Measurements from ENCODE around the gene RNASET2.
A peak's percentile ranks its signal among the peaks of the same experiment; 100 is the strongest.

RNASET2 gene, protein sequence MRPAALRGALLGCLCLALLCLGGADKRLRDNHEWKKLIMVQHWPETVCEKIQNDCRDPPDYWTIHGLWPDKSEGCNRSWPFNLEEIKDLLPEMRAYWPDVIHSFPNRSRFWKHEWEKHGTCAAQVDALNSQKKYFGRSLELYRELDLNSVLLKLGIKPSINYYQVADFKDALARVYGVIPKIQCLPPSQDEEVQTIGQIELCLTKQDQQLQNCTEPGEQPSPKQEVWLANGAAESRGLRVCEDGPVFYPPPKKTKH

DNA sequence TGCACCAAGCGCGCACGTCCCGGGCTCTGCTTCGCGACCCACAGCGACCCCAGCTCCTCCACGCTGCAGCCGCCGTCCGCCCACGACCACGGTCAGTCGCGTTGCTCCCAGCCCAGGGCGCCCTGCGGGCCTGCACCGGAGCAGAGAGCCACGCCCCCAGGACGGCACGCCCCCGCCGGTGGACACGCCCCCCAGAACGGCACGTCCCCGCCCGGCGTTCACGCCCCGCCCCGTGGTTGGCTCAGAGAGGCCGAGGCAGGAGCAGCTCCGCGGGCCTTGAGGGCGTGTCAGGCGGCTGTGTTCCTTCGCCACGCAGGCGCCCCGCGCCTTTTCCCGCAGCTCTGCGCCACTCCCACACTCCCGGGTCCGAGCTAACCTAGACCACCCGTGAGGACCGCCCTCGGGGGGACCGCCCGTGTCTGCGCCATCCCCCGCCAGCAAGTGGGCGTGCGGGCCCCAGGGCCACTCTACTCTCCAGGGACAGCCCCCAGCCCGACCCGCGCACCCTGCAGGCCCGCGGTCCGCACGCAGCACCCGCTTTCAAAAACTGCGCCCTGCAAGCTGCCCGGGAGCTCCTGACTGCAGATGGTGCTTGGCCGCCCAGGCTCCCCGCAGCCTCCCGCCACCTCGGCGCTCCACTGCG, at the start of gene RNASET2:
Gene RNASET2 (minus strand): TSS at position 107 of the 643 bp plus-strand sequence. CDS start 368 bp downstream, outside the sequence.
- DNase-seq (ENCODE audit: low read depth, low spot score) = peak; percentile 98

DNA sequence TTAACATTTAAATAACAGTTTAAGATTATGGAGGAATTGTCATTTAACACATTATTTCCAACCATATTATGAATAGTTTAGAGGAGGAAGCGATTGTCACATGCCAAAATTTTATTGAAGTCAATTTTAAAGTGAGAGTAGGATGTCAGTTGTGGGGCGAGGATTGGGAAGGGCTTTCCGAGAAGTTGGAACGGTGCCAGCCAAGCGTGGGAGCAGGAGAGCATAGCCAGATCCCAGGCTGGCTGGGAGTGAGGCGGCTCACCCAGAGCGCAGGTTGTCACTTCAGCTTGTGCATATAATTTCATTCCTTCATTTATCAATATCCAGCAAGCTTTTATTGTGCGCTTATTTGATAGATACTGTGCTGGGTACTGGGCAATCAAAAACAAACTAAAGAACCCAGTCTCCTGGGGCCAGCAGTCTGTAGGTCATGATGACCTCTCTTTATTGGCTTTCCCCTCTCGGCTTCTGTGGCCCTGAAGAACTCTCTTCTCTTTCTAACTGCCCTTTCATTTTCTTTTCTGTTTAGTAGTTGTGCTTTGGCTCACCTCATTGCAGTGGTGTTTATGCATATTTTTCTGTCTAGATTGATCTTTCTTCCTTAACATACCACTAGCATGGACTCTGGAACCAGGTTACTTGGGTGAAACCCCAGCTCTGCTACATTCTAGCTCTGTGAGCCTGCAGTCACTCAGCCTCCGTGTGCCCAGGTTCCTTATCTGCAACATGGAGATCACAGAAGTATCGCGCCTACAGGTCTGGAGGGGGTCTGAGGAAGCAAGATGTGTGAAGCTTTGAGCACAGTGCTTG, 49.2 kb upstream of the RNASET2 start:
- no peak for DNase-seq (ENCODE audit: low read depth, low spot score)

DNA sequence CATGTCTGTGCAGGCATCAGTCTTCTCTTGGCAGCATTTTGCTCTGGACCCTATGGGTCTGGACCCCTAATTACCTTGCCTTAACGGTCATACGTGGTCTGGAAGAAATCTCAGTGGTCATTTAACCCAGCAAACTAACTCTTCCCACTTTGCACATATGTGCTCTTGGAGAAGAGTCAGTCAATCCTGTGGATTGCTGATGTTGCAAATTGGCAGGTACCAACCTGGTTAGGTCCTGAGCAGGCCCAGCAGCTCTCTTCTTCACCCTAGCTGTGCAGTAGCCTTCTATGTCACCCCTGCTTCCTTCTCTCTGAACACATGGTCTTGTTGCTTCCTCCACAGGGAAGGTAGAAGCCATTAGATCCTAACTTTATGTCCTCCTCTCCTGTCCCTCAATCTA, 44.4 kb upstream of the RNASET2 start:
- DNase-seq (ENCODE audit: low read depth, low spot score) = no peak

DNA sequence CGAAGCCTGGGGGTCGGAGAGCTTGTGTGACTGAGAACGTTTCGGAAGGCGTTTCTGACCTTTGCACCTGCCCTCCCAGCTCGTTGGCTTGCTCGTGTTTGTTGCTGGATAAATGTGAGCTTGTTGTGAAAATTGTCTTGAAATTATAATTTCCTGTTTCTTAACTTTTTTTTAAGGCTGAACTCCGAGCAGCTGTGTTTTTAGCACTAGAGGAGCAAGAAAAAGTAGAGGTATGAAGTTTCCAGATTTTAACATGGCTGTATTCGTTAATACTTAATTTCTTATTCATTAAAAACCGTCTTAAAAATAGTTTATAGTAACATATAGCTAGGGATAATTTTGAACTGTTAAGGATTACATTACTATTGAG, 43.5 kb upstream of the RNASET2 start:
- no peak for DNase-seq (ENCODE audit: low read depth, low spot score)

DNA sequence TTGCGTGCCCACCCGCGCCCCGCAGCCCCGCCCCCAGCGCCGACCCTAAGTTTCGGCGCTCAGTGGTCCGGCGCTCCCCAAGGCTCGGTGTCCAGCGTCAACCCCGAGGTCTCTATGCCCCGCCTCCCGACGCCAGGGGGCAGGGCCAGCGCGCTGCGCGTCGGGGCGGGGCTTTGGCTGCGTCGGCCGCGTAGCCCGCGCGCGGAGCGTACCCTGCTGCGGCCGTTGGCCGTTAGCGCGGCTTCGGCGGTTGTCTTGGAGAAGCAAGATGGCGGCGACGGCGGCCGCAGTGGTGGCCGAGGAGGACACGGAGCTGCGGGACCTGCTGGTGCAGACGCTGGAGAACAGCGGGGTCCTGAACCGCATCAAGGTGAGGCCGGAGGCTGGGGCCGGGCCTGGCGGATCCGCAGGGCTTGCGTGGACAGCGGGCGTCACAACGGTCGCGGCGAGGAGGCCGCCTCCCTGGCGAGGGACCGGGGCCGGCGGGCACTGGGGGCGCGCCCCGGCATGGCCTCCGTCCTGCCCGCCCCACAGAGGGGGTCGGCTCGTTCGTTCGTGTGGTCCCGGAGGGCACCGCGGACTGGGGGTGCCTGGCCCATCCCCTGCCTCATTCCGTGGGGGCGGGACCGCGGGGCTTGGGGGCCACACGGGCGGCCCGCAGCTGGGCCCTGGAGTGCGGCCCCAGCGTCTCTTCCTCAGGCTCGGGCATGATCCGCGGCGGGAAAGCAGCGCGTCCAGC, 43.0 kb upstream of the RNASET2 start, which contains the start of gene CEP43:
Gene CEP43 (plus strand): TSS at position 253 of the 739 bp plus-strand sequence. CDS start 16 bp downstream, at position 269.
- peak; percentile 80 for DNase-seq (ENCODE audit: low read depth, low spot score)

DNA sequence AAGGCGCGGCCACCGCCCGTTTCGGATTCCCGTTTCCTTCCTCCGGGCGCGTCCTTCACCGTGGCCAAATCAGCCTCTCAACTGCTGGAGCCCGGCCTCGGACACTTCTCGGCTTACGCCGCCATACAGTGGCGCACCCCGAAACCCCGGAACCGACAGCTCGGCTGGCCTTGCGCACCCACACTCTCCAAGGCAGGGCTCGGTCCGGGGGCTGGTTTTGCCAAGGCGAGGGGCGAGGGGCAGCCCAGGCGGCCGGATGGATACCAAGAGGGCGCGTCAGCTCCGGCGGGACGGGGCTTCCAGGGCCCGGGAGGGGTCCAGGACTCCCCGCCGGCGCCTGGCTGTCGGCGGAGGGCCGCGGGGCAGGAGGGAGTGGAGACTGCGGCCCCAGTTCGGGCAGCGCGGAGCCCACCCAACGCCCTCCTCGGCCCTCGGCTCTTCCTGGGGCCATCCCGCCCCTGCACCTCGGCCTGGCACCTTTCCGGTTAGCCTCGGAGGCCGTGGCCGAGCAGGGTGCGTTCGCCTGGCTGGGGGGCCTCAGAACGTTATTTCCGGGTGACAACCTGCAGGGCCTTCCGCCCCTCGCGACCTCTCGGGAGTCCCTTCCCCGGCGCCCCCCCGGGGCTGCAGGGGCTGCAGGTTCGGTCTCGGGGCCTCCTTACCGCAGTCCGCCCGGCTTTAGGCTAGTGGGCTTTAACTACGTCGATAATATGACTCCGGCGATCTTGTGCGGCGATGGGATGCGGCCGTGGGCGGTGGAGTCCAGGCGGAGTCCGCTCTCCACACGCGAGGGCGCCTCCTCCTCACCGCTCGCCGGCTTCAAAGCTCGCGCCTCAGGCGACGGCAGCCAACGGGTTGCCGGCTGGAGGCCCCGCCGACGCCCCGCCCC, 42.1 kb upstream of the RNASET2 start:
- DNase-seq (ENCODE audit: low read depth, low spot score) = no peak

DNA sequence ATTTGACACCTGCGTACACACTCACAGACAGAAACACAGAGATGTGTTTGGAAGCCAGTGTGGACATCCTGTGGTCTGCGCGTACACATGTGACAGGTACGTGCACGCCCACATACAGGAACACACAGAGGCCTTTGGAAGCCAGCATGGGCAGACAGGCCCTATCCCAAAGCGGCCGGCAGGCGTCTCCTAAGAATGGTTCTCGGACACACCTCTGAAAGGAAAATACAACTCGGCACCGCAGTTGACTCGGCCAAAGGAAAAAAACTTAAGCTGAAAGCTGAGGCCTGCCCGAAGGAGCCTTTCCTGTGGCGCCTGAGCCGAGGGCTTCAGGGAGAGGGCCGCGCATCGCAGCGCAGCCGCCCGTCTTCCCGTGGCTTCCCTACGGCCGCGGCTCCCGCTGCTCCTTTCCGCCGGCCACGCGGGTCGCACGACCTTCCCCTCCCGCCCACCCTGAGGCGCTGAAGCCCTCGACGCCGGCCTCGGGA, 41.5 kb upstream of the RNASET2 start:
- DNase-seq (ENCODE audit: low read depth, low spot score) = no peak

DNA sequence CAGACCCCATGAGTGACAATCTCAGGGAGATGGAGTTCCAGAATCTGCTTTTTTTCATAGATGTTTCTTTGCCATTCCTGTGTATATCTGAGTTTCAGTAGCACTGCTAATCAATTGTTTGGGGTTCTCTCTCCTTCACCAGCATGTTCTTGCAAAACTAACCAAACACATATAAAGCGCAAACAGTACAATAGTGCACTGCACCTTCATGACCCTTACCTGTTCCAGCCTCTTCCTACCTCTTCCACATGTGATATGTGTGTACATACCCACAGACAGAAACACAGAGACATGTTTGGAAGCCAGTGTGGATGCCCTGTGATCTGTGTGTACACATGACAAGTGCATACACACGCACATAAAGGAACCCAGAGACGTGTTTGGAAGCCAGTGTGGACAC, 41.0 kb upstream of the RNASET2 start:
- no peak for DNase-seq (ENCODE audit: low read depth, low spot score)

DNA sequence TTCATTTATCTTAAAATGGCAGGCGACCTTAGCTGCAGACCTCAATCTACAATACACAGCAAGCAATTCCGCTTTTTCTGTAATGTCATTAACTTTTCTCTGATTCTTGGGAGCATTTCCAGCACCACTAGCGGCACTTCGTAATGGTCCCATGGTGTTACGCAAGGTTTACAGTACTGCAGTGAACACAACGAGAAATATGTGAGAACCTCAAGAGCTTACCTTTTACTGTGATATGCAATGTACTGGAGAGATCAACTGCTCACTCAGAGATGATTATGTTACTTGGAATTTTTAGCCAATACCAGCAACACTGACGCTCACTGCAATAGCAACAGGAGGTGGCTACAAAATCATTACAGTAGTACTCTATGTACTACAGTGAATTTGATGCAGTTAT, 40.1 kb upstream of the RNASET2 start:
- no peak for DNase-seq (ENCODE audit: low read depth, low spot score)

DNA sequence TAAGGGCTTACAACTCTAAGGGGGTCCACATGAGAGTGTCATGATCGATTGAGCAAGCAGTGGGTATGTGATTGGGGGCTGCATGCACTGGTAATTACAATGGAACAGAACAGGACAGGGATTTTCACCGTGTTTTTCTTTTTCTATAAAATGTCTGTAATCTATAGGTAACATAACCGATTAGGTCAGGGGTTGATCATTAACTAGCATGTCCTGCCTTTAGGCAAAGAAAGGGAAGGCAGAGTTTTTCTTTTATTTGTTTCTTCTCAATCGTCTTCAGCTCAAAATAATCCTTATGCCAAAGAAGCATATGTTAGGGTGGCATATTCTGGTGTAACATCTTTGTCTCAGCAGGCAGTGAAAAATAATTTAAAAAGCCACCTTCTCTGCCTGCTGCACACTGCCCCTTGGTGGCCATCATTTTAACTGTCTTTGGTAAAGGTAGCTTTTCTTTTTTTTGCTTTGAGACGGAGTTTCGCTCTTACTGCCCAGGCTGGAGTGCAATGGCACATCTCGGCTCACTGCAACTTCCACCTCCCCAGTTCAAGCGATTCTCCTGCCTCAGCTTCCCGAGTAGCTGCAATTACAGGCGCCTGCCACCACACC, 33.2 kb upstream of the RNASET2 start:
- DNase-seq (ENCODE audit: low read depth, low spot score) = peak; percentile 30

DNA sequence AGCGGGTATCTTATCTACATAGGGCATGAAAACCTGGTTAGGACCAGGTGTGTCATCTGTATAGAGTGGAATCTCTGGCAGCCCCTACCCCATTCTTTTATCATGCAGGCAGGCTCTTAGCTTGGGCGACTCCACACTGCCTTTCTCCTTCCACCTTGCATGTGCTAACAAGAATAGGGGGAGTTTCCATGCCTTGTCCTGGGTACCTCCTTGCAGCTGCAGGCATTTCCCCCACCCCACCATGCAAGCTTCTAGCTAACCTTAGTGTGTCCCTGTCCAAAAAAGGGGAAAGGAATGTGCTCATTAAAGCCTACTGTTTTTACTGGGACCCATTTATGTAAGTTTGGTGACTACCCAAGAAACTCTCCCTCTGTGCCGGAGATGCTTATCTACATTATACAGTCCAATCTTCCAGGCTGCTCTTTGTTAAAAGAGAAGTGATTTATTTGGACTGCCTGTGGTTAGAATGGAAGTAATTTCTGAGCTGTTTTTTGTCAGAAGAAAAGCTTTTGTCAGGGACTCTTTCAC, 32.4 kb upstream of the RNASET2 start:
- DNase-seq (ENCODE audit: low read depth, low spot score) = no peak

DNA sequence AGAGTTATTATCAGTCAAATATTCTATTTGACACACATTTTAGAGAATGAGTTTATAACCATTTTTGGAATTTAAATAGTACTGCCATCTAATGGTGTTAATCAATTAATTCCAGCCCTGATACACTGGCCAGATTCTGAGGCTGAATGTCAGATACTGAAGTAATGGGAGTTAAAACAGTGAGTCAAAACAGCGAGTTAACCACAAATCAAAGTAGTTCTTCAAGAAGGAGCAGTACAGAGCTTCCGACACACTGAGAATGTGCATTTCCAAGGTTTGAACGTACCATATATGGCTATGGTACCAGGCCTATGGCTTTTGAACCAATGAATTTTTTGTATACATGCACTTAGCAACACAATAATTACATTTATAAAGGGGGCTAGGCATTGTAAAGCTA, 31.6 kb upstream of the RNASET2 start:
- DNase-seq (ENCODE audit: low read depth, low spot score) = no peak

DNA sequence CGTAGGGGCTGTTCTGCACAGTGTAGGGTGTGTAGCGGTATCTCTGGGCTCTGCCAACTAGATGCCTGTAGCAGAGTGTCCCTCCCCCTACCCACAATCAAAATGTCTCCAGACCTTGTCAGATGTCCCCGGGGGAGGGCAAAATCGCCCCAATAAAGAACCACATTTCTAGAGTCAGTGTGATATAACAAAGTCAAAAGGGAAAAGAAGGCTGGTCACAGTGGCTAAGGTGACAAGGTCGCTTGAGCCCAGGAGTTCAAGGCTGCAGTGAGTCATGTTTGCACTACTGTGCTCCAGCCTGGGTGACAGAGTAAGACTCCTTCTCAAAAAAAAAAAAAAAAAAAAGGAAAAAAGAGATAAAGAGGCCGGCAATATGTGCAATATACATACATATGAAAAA, 31.1 kb upstream of the RNASET2 start:
- no peak for DNase-seq (ENCODE audit: low read depth, low spot score)

DNA sequence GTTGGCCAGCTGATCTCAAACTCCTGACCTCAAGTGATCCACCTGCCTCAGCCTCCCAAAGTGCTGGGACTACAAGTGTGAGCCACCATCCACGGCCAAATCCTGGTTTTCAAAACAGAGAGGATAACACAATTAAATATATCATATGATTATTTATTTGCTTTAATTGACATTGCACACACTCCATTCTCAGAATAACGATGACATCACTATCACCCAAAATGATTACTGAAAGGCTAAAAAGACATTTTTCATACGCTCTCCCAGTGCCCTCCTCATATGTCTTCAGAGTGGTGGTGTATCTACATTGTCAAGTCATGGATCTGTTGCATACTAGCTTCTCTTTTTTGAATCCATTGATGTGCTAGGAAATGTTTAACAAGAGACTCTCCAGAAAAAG, 24.4 kb upstream of the RNASET2 start:
- no peak for DNase-seq (ENCODE audit: low read depth, low spot score)

DNA sequence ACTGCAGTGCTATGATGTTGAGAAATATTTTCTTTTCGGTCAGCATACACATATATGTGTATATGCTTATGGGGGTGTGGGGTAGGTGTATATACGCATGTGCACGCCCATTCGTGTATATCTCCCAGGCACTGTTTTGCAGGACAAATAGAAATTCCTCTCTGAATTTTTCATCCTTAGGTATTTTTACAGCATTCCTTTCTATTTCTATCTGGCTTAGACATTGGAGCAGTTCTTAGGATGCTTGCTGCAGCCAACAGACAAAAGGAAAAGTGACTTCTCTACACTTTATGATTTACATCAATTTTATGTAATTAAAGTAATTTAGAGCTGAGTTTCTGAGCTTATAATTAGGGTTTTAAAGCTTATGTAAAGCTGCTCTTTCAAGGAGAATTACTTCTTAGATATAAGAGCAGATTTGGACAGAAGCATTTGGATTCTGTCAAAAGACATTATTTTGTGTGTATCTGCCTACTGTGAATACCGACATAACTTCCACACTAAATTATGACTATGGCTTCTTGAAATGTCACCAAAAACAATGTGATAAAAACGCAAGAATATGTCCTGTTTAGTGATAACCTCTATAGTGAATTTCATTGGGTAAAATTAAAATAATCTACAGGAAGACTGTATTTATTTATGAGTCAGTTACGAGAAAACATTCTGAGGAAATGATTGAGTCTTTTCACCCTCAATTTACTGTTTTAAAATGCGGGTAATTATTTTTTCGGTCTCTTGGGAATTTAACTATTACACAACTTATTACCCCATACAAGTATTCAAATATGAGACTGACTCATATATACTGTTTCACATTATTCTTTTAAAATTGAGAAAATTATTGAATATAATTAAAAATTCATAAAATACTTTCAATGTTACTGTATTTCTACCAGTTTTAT, 21.5 kb upstream of the RNASET2 start:
- DNase-seq (ENCODE audit: low read depth, low spot score) = no peak

DNA sequence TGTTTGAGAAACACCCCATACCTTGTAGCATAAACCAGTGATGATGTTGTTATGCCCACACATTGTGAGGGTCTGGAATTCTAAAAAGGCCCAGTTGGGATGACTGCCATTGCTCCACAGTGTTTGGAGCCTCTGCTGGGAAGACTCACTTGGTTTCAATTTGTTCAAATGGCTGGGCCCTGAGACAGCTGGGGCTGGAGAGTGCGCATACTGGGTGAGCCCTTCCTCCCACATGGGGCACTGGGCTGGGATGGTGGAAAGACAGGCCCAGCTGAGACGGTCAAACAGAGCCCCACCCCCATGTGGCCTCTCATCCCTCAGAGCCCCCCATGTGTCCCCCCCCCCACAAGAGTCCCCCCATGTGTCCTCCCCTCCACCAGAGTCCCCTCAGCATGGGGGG, 20.3 kb upstream of the RNASET2 start:
- DNase-seq (ENCODE audit: low read depth, low spot score) = no peak

DNA sequence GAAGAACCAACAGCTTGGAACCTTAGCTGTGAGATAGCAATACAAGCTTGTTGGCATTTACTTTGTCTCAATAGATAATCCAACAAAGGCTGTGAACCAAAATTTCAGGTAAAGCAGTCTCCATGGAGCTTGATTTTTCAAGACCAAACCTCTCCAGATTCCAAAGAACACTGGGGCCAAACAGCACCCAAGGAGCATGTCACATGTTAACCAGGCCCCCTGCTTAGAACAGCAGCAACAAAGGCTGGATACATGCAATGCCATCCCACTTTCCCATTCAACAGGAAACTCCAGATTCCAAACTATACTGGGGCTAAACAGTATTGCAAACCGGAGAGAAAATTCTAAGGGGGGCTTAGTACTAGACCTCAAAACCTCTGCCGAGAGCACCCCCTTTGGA, 15.8 kb upstream of the RNASET2 start:
- DNase-seq (ENCODE audit: low read depth, low spot score) = no peak

DNA sequence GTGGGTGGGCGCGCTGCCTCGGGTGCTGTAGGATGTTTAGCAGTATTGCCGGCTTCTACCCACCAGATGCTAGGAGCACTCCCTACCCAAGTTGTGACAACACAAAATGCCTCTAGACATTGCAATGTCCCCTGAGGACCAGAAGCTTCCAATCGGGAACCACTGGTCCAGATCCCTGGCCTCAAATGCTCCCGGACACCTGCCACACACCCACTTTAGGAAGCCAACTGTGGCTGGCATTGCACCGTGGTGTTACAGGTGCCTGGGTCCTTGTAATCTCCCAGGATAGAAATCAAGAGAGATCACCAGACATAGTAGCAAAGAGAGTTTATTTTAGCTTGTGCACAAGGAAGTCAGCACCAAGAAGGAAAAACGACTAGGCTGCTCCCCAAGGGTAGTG, 14.9 kb upstream of the RNASET2 start:
- DNase-seq (ENCODE audit: low read depth, low spot score) = no peak

DNA sequence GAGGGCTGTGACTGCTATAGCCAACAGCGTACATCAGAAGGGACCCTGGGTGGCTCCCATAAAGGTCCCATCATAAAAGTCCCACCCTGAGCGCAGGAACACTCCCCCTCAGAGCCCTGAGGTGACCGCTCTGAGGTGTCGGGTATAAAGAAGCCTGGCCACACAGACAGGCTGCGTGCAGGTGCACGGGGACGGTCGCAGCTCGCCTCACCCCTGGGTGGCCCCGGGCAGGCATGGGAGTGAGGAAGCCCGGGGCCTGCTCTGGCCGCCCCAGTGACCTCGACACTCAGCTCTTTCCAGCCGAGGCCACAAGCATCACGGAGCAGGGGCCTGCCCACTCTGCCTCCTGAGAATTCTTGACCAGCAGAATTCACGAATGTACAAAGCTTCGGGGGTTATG, 14.4 kb upstream of the RNASET2 start:
- DNase-seq (ENCODE audit: low read depth, low spot score) = no peak
